Prostate gland (tissue), 2 donors: Measurements from ENCODE around the gene GGNBP2. TPM values are rescaled to one million over a fixed set of nuclear protein-coding genes. Genes with fewer than 3 reads are reported as not detected.

Experiments used
- DNase-seq: peaks from one replicate; pipeline ENCODE4 v3.0.0-alpha.2; 2019; ENCODE audit warnings: low spot score
- H3K27ac ChIP-seq, 2 donors: fragments of 200-600 bp; sonication (generic); 2 replicates each; pipeline ENCODE4 v1.5.1; 2017 to 2019
- H3K27me3 ChIP-seq: fragments of 200-600 bp; sonication (generic); replicated peaks from 2 replicates; pipeline ENCODE4 v1.5.1; 2019; ENCODE audit not compliant: insufficient read depth
- H3K36me3 ChIP-seq, 2 donors: fragments of 200-600 bp; sonication (generic); 1 replicate in 1 of 2; 2 replicates in 1 of 2; pipeline versions ENCODE4 v1.5.1 to v1.8.1; 2017 to 2019
- H3K4me1 ChIP-seq: fragments of 200-600 bp; sonication (generic); replicated peaks from 2 replicates; pipeline ENCODE4 v1.5.1; 2019
- H3K4me3 ChIP-seq, 2 donors: fragments of 200-600 bp; sonication (generic); 2 replicates each; pipeline ENCODE4 v1.5.1; 2017 to 2019
- H3K9me3 ChIP-seq: fragments of 200-600 bp; sonication (generic); 2 replicates; pipeline ENCODE4 v1.5.1; 2017
- POLR2A ChIP-seq: fragments of 450-650 bp; IDR thresholded peaks from one replicate; pipeline ENCODE4 v1.6.1; 2016; ENCODE audit warnings: antibody characterized with exemption, mild to moderate bottlenecking
- POLR2AphosphoS5 ChIP-seq: sonication (generic); formaldehyde crosslinking; IDR thresholded peaks from one replicate; pipeline ENCODE4 v1.6.1; 2017; ENCODE audit warnings: antibody characterized with exemption
- WGBS: methylation state at CpG from one replicate; pipeline ENCODE4 v1.1.5; 2018; 5-methylcytosine and 5-hydroxymethylcytosine counted together
- intact Hi-C: fragments of 100-400 bp; cut with DNase I; formaldehyde crosslinking; loops from one replicate; pipeline ENCODE4 v1.14.2; 2022
- total RNA-seq, 2 donors: library from RNA; depleted of rRNA; stranded (reverse); fragments of >200 nt; gene quantifications; one replicate each; pipeline ENCODE4 v1.1.0, GENCODE V29; 2016
- TF ChIP-seq, protein P1 (sequence below), 4 experiments: fragments of 200-600 bp in 2 of 4; fragments of 450-650 bp in 2 of 4; sonication (generic) in 2 of 4; IDR thresholded peaks; 1 replicate in 3 of 4; 2 replicates in 1 of 4; pipeline ENCODE4 v1.5.1; 2016 to 2019; ENCODE audit warnings: antibody characterized with exemption in 4 of 4, mild to moderate bottlenecking in 2 of 4, moderate library complexity in 2 of 4

The GGNBP2 gene
- total RNA-seq, 2 donors from 2014 or later, result 34.8 to 71.7 TPM

DNA sequence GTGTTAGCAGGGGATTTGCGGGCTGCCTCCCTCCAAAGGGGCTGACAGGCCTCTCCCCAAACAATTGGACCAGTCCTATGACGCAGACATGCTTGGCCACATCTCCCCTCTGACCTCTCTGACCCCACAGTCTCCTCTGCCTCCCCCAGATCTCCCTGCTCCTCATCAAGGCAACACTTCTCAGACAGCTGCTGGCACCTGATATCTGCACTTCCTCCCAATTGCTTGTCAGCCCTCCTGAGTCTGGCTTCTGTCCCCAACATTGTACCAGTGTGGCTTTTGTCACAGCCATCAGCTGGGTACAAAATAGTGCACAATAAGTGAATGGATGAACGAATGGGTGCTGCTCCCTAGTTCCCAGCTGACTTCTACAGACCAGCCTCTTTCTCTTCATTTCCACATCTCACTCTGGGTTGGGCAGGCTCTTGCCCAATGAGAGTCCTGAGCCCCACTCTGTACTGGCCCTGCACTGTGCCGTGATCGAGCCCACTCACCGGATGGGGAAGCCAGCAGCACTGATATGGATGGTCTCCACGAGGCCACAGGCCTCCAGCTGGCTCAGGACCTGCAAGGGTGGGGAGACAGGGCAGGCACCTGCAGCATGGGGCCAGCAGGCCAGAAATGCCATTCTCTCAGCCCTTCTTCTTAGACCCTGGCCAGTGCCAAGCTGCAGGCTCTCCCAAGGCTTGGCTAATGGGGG lies 41.1 kb upstream of the GGNBP2 start:
- 92% methylated on average over 7 of the region's 7 CpGs for WGBS
- H3K9me3 ChIP-seq, result no peaks in the 10 kb centered on the region
- H3K4me3 ChIP-seq, result no peak overlapping the region
- no peaks in the 10 kb centered on the region for H3K27me3 ChIP-seq
- H3K36me3 ChIP-seq, result peaks cover 0 to 4% of the 10 kb centered on the region in 2 donors
- DNase-seq, result no peak
- TF ChIP-seq POLR2A (no peak), POLR2AphosphoS5 (no peak)
- TF ChIP-seq, protein P1, sequence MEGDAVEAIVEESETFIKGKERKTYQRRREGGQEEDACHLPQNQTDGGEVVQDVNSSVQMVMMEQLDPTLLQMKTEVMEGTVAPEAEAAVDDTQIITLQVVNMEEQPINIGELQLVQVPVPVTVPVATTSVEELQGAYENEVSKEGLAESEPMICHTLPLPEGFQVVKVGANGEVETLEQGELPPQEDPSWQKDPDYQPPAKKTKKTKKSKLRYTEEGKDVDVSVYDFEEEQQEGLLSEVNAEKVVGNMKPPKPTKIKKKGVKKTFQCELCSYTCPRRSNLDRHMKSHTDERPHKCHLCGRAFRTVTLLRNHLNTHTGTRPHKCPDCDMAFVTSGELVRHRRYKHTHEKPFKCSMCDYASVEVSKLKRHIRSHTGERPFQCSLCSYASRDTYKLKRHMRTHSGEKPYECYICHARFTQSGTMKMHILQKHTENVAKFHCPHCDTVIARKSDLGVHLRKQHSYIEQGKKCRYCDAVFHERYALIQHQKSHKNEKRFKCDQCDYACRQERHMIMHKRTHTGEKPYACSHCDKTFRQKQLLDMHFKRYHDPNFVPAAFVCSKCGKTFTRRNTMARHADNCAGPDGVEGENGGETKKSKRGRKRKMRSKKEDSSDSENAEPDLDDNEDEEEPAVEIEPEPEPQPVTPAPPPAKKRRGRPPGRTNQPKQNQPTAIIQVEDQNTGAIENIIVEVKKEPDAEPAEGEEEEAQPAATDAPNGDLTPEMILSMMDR (IDR thresholded peaks at IDR 0.05), result no peak
- no peak overlapping the region for H3K27ac ChIP-seq
- intact Hi-C loops, result no loop called here
- H3K4me1 ChIP-seq, result no peaks in the 10 kb centered on the region

DNA sequence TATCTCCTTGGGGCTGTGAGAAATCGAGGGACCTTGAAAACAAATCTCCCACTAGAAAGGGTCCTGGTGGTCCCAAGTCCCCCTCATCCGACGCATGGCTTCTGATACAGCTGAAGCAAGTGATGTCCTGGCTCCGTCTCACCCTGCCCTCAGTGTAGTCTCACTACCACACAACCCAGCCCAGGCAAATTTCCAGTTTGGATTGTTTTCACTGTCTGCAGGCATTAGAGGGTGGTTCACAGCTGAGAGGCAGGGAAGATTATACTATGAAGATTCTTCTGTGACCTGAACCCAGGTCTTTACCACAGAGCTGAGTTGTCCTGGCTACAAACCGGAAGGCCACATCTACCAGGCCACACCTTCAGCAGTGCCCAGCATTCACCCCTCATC lies 40.6 kb upstream of the GGNBP2 start:
- 99% methylated on average over 5 of the region's 5 CpGs for WGBS
- intact Hi-C loops, result no loop called here
- no peak for DNase-seq

DNA sequence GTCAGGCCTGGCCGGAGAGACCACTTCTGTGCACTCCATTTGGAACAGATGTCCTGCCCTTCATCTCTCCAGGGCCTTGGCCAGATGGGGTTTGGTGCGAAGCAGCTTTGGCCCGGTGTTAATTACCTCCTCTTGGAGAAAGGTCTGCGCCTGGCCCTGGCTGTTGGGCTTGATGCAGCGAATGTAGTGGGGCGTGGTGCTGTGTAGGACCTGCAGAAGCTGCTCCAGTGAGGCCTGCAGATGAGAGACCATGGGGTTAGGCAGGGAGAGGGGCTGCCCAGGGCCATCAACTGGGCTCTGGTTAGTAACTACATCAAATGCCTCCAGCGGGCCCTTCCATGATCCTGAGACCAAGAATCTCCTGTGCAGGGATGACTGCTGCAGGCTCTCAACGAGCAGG lies 39.5 kb upstream of the GGNBP2 start:
- Histone ChIP-seq H3K27me3 (no peaks in the 10 kb centered on the region), H3K36me3 (peaks cover 0 to 4% of the 10 kb centered on the region in 2 donors), H3K4me3 (no peak overlapping the region), H3K27ac (no peak overlapping the region), H3K4me1 (no peaks in the 10 kb centered on the region), H3K9me3 (no peaks in the 10 kb centered on the region)
- DNase-seq, result no peak
- intact Hi-C loops, result no loop called here
- TF ChIP-seq POLR2A (no peak), POLR2AphosphoS5 (no peak)
- TF ChIP-seq, protein P1 (IDR thresholded peaks at IDR 0.05), result no peak
- 92% methylated on average over 8 of the region's 8 CpGs for WGBS

More for the DNA sequence above, 40.6 kb upstream of the GGNBP2 start:
- Histone ChIP-seq H3K4me1 (no peaks in the 10 kb centered on the region), H3K36me3 (peaks cover 0 to 4% of the 10 kb centered on the region in 2 donors), H3K27ac (no peak overlapping the region), H3K9me3 (no peaks in the 10 kb centered on the region), H3K4me3 (no peak overlapping the region), H3K27me3 (no peaks in the 10 kb centered on the region)
- TF ChIP-seq POLR2AphosphoS5 (no peak), POLR2A (no peak)
- TF ChIP-seq, protein P1 (IDR thresholded peaks at IDR 0.05), result no peak

DNA sequence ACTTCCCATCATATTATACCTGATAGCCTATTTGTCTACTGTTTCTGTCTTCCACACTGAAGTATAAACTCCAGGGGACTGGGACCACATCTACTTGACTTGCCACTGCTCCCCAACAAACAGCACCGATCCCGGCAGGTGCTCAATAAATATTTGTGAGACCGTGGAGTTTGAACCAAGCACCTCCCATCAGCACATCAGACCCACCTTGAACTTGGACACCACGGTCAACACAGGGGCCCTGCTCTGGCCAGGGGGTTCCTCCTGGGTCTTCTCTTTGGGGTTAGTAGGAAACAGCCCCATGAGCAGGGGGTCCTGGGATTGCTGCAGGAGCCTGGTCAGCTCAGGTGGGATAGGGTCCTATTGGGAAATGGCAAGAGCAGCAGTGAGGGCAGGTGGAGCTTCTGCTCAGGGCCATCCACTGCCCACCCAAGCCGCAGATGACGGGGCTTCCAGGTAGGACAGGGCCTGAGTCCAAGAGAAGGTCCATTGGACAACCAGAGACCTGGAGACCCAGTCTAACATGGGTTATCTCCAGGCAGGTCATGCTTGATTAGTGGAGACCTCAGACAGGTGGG lies 38.4 kb upstream of the GGNBP2 start:
- DNase-seq, result no peak
- Histone ChIP-seq H3K27me3 (no peaks in the 10 kb centered on the region), H3K9me3 (no peaks in the 10 kb centered on the region), H3K4me3 (no peak overlapping the region), H3K36me3 (peaks cover 0 to 4% of the 10 kb centered on the region in 2 donors), H3K27ac (no peak overlapping the region), H3K4me1 (no peaks in the 10 kb centered on the region)
- intact Hi-C loops, result no loop called here
- WGBS, result 75% methylated on average over 6 of the region's 6 CpGs
- TF ChIP-seq, protein P1 (IDR thresholded peaks at IDR 0.05), result no peak
- no peak for TF ChIP-seq POLR2A
- TF ChIP-seq POLR2AphosphoS5, result no peak

DNA sequence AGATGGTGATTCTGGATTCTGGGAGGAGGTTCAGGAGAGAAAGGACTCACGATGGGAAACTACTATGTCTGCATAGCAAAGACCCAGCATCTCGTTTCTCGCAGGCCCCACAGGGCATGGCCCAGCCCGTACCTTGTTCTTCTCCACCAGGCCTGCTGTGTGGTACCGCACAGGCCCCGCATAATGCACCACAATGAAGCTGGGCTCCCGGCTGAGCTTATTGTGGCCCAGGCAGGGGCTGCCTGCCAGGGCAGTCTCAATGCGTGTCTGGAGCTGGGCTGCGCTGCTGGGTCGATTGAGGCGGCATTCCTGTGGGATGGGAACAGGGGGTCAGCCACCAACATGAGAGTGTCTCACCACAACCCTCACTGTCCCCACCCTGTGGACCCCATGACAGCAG lies 37.9 kb upstream of the GGNBP2 start:
- H3K36me3 ChIP-seq, result peaks cover 0 to 4% of the 10 kb centered on the region in 2 donors
- intact Hi-C loops, result no loop called here
- no peak for TF ChIP-seq POLR2A
- TF ChIP-seq POLR2AphosphoS5, result no peak
- TF ChIP-seq, protein P1 (IDR thresholded peaks at IDR 0.05), result no peak
- H3K4me3 ChIP-seq, result no peak overlapping the region
- no peaks in the 10 kb centered on the region for H3K27me3 ChIP-seq
- no peak overlapping the region for H3K27ac ChIP-seq
- WGBS, result 91% methylated on average over 9 of the region's 11 CpGs
- no peaks in the 10 kb centered on the region for H3K9me3 ChIP-seq
- H3K4me1 ChIP-seq, result no peaks in the 10 kb centered on the region
- DNase-seq, result no peak
